GM21737 (cell line): ENCODE measurements around the gene HINT2.

Experiments
- ATAC-seq: cut with Tn5 transposase; IDR thresholded peaks from one replicate; pipeline ENCODE4 v1.9.1; 2021; ENCODE audit warnings: mild to moderate bottlenecking, moderate library complexity; ENCODE audit not compliant: unreplicated experiment

HINT2 gene

DNA sequence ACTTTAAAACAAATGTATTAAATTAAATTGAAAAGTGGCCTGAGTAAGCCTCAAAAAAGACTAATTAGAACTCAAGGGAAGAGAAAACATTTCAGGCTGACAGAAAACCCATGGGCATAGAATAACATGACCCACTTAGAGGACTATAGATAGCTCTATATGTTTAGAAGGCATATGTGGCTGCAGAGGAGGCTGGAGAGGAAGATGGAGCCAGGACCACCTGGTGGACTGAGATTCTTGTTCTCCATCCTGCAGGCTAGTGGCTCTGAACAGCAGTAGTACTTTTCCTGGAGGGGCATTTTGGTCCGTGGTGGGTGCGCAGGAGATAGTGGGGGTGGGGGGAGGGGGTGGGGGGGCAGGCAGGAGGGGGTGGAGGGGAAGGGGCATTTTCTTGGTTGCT lies 33.8 kb downstream of the HINT2 start:
- ATAC-seq, result no peak

DNA sequence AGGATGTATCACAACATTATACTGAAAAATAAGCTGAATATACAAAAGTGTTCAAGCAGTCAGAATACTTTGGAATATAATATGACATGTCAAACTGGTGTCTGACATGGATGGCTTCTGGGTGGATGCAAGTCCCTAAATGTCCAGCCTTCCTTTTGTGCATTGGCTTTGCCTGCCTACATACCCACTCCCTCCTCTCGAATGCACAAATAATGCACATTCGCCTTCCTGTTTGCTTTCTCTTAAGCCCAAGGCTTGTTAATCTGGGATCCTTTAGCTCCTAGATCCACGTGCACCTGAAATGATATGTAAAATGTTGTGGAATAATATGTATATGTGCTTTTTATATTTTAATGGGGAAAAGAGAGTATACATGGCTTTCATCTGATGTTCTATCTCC lies 36.3 kb downstream of the HINT2 start:
- no peak for ATAC-seq

GRCh38 chr9:35776018-35776417 lies 38.8 kb downstream of the HINT2 start:
- ATAC-seq, result no peak

GRCh38 chr9:35774907-35775635 lies 39.8 kb downstream of the HINT2 start:
- ATAC-seq, result no peak

DNA sequence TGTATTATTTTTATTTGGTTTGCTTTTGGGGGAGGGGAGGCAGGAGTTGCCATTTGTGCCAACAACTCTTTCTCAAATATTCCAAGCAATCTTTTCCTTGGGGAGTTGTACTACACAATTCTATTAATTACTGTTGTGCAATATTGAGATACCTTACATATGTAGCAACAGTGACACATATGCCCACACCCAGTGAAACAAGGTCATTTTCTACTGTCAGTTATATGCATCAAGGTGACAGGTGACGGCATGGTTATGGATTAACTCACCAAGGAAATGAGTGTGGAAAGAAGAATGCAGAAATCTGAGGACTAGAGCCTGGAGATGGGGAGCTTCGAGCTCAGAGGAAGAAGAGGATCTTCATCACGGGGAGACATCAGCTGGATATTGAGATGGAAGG lies 42.9 kb downstream of the HINT2 start:
- no peak for ATAC-seq

DNA sequence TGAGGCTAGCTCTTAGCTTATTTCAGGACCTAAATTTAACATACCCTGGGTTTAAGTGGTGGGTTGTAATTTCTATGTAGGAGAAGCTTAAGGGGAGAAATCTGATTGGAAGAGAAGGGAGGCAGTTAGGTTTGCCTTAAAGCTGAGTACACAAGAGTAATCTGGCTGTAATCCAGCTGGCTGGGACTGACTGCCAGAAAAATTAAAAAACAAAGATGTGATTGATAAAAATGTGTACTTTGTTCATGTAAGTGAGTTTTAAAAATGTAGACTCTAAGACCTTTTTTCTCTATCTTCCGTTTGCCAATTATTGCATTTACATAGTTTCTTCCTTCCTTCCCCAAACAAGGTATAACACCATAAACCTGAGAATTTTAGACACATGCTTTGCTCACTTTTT lies 43.3 kb downstream of the HINT2 start:
- ATAC-seq, result no peak

- ATAC-seq, result no peak
Measured at GRCh38 chr9:35771075-35771433, 43.8 kb downstream of the HINT2 start.

- ATAC-seq, result no peak
Measured at GRCh38 chr9:35769763-35770162, 45.1 kb downstream of the HINT2 start.

DNA sequence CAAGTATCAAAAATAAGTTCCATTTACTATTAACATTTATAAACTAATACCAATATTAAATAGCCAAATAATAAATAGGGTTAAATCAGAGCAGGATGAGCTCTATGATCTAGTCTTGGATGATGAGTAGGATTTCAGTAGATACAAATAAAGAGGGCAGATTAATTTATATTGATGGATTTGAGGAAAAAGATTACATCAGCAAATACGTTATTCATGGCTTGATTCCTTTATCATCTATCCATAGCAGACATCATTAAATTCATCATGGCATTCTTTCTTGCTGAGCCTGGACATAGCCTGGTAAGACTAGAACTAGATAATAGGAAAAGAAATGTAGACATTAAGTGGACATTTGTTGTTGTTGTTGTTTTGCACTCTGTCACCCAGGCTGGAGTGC lies 47.4 kb downstream of the HINT2 start:
- ATAC-seq, result no peak

GRCh38 chr9:35766997-35767396 lies 47.8 kb downstream of the HINT2 start:
- ATAC-seq, result no peak

DNA sequence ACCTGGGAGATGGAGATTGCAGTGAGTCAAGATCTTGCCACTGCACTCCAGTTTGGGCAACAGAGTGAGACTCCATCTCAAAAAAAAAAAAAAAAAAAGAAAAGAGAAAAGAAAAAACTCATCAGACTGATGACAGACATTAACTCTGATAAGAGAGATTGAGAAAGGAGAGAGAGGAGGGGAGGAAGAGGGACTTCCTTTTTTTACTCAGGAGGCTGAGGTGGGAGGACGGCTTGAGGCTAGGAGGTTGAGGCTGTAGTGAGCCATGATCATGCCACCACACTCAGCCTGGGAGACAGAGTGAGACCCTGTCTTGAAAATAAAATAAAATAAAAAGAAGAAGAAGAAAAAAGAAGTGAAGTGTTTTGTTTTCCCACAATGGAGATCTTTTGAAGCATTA lies 51.0 kb downstream of the HINT2 start:
- no peak for ATAC-seq

DNA sequence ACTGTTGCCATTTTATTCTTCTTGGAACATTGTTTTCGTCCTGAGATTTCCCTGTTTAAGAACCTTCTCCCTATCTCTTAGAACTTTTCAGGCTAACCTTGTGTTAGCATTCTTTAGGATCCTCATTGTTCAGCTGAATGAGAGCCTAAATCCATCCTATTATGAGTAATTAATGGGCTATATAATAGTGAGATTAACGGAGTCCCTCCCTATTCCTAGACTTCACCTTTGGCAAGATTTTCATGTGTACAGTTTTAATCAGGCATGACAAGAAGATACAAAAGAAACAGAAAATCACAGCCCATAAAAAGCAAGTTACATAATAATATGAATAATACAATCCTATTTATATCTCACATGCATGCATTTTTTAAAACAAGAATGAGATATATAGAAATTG lies 51.7 kb downstream of the HINT2 start:
- ATAC-seq, result no peak
